H9 (cell line): ENCODE data around the gene NCOR1. TPM values are rescaled to one million over a fixed set of nuclear protein-coding genes. Genes with fewer than 3 reads are reported as not detected.

Source experiments
- DNase-seq: peaks from one replicate; pipeline ENCODE4 v3.0.0-alpha.2; 2017
- H2AFZ ChIP-seq: one replicate; pipeline ENCODE4 v1.6.1; 2013; ENCODE audit warnings: mild to moderate bottlenecking, low read length, control low read depth, moderate library complexity
- H2AK5ac ChIP-seq: 2 replicates; pipeline ENCODE4 v1.6.1; 2013; ENCODE audit warnings: low read length, control low read depth, mixed read lengths; ENCODE audit not compliant: insufficient read length
- H2BK120ac ChIP-seq: one replicate; pipeline ENCODE4 v1.6.1; 2013; ENCODE audit warnings: low read depth, mild to moderate bottlenecking, low read length, control low read depth, inconsistent platforms; ENCODE audit not compliant: poor library complexity, severe bottlenecking
- H2BK12ac ChIP-seq: 2 replicates; pipeline ENCODE4 v1.6.1; 2013; ENCODE audit warnings: low read length, control low read depth, mixed read lengths, low read depth; ENCODE audit not compliant: insufficient read length
- H2BK15ac ChIP-seq: 2 replicates; pipeline ENCODE4 v1.6.1; 2013; ENCODE audit warnings: low read depth, low read length, control low read depth
- H2BK20ac ChIP-seq: one replicate; pipeline ENCODE4 v1.6.1; 2013; ENCODE audit warnings: low read depth, mild to moderate bottlenecking, low read length, control low read depth, inconsistent platforms; ENCODE audit not compliant: poor library complexity, severe bottlenecking
- H2BK5ac ChIP-seq: 2 replicates; pipeline ENCODE4 v1.6.1; 2013; ENCODE audit warnings: low read length, control low read depth, mixed read lengths; ENCODE audit not compliant: insufficient read length
- H3K14ac ChIP-seq: 2 replicates; pipeline ENCODE4 v1.6.1; 2013; ENCODE audit warnings: low read length, control low read depth; ENCODE audit not compliant: insufficient read depth
- H3K18ac ChIP-seq: 2 replicates; pipeline ENCODE4 v1.6.1; 2013; ENCODE audit warnings: low read depth, mild to moderate bottlenecking, mixed read lengths, low read length, control low read depth; ENCODE audit not compliant: insufficient read length
- H3K23ac ChIP-seq: 2 replicates; pipeline ENCODE4 v1.6.1; 2013; ENCODE audit warnings: low read length, control low read depth, mixed read lengths, low read depth; ENCODE audit not compliant: insufficient read length
- H3K23me2 ChIP-seq: 2 replicates; pipeline ENCODE4 v1.6.1; 2013; ENCODE audit warnings: low read depth, mild to moderate bottlenecking, mixed read lengths, low read length, control low read depth; ENCODE audit not compliant: insufficient read length, poor library complexity, severe bottlenecking
- H3K27ac ChIP-seq: 2 replicates; pipeline ENCODE4 v1.5.1; 2013; ENCODE audit warnings: low read length, control low read depth, mixed read lengths, low read depth; ENCODE audit not compliant: insufficient read length
- H3K27me3 ChIP-seq: 2 replicates; pipeline ENCODE4 v1.6.1; 2013; ENCODE audit warnings: low read length, control low read depth, inconsistent platforms; ENCODE audit not compliant: insufficient read depth
- H3K4ac ChIP-seq: 2 replicates; pipeline ENCODE4 v1.6.1; 2013; ENCODE audit warnings: low read depth, mild to moderate bottlenecking, control low read depth, inconsistent platforms, low read length, moderate library complexity
- H3K4me1 ChIP-seq: 2 replicates; pipeline ENCODE4 v1.6.1; 2013; ENCODE audit warnings: low read length, control low read depth, inconsistent platforms; ENCODE audit not compliant: insufficient read depth
- H3K4me2 ChIP-seq: 2 replicates; pipeline ENCODE4 v1.6.1; 2013; ENCODE audit warnings: low read length, control low read depth, mixed read lengths; ENCODE audit not compliant: insufficient read length, insufficient read depth
- H3K56ac ChIP-seq: 2 replicates; pipeline ENCODE4 v1.6.1; 2013; ENCODE audit warnings: low read depth, mild to moderate bottlenecking, mixed read lengths, low read length, control low read depth; ENCODE audit not compliant: insufficient read length
- H3K79me1 ChIP-seq: 2 replicates; pipeline ENCODE4 v1.6.1; 2013; ENCODE audit warnings: low read depth, mild to moderate bottlenecking, moderate library complexity, low read length, control low read depth, inconsistent platforms; ENCODE audit not compliant: insufficient read depth, poor library complexity, severe bottlenecking
- H3K79me2 ChIP-seq: 2 replicates; pipeline ENCODE4 v1.6.1; 2013; ENCODE audit warnings: low read length, control low read depth, inconsistent platforms; ENCODE audit not compliant: insufficient read depth
- H3K9ac ChIP-seq: 2 replicates; pipeline ENCODE4 v1.6.1; 2013; ENCODE audit warnings: low read length, control low read depth, mixed read lengths; ENCODE audit not compliant: insufficient read length; ENCODE audit errors: extremely low read depth
- H3K9me3 ChIP-seq: one replicate; pipeline ENCODE4 v1.6.1; 2013; ENCODE audit warnings: low read depth, low read length, inconsistent platforms; ENCODE audit not compliant: control insufficient read depth
- H3T11ph ChIP-seq: one replicate; pipeline ENCODE4 v1.6.1; 2013; ENCODE audit warnings: mild to moderate bottlenecking, low read length, control low read depth, inconsistent platforms
- H4K20me1 ChIP-seq: one replicate; pipeline ENCODE4 v1.6.1; 2013; ENCODE audit not compliant: control insufficient read depth, insufficient read length, insufficient read depth
- H4K5ac ChIP-seq: 2 replicates; pipeline ENCODE4 v1.6.1; 2013; ENCODE audit warnings: low read depth, mild to moderate bottlenecking, mixed read lengths, low read length, control low read depth; ENCODE audit not compliant: insufficient read length
- H4K8ac ChIP-seq: replicated peaks from 2 replicates; pipeline ENCODE4 v1.6.1; 2013; ENCODE audit warnings: low read length, control low read depth, mixed read lengths, low read depth; ENCODE audit not compliant: insufficient read length
- H4K91ac ChIP-seq: 2 replicates; pipeline ENCODE4 v1.6.1; 2013; ENCODE audit warnings: low read depth, mild to moderate bottlenecking, moderate library complexity, mixed read lengths, low read length, control low read depth; ENCODE audit not compliant: insufficient read length
- H3K27ac Mint-ChIP-seq, 3 experiments: 2 replicates in 2 of 3; 3 replicates in 1 of 3; pipeline ENCODE4 v1.8.0; 2020 to 2021; ENCODE audit warnings: mixed read lengths in 3 of 3, mild to moderate bottlenecking in 1 of 3, moderate library complexity in 1 of 3
- H3K27me3 Mint-ChIP-seq: 2 replicates; pipeline ENCODE4 v1.8.0; 2021; ENCODE audit warnings: low read depth, mild to moderate bottlenecking, moderate library complexity, mixed read lengths
- H3K36me3 Mint-ChIP-seq, 3 experiments: 2 replicates in 2 of 3; 3 replicates in 1 of 3; pipeline ENCODE4 v1.8.0; 2020 to 2021; ENCODE audit warnings: low read depth in 3 of 3, mixed read lengths in 3 of 3; ENCODE audit not compliant: insufficient read depth in 1 of 3
- H3K4me1 Mint-ChIP-seq, 2 experiments: 2 replicates each; pipeline ENCODE4 v1.8.0; 2020; ENCODE audit warnings: mixed read lengths in 2 of 2
- H3K4me3 Mint-ChIP-seq, 2 experiments: 2 replicates in 1 of 2; 3 replicates in 1 of 2; pipeline ENCODE4 v1.8.0; 2020 to 2021; ENCODE audit warnings: mild to moderate bottlenecking in 2 of 2, mixed read lengths in 2 of 2, moderate library complexity in 1 of 2
- H3K9me3 Mint-ChIP-seq, 2 experiments: 2 replicates in 1 of 2; 3 replicates in 1 of 2; pipeline ENCODE4 v1.8.0; 2020; ENCODE audit warnings: mild to moderate bottlenecking in 2 of 2, mixed read lengths in 2 of 2, moderate library complexity in 1 of 2
- CTCF ChIP-seq: fragments of 200-600 bp; sonication (generic); conservative IDR thresholded peaks from 3 replicates; pipeline ENCODE4 v1.8.0; 2021; ENCODE audit warnings: antibody characterized with exemption, mild to moderate bottlenecking
- WGBS: extraction: QIAGEN DNeasy Blood & Tissue Kit; methylation state at CpG from one replicate; pipeline ENCODE4 v1.1.7; 2013; ENCODE audit warnings: missing lambda C conversion rate, low lambda C conversion rate, mixed read lengths; ENCODE audit not compliant: insufficient read length; ENCODE audit errors: extremely low coverage; 5-methylcytosine and 5-hydroxymethylcytosine counted together
- total RNA-seq: library from RNA; stranded (reverse); gene quantifications from 2 replicates; pipeline ENCODE4 v1.2.1, GENCODE V29; 2021

Gene NCOR1
- total RNA-seq, 1 experiment from 2014 or later, result 119 TPM

- no CpG with 5 or more reads among the region's 1 CpG for WGBS
- Mint-ChIP-seq H3K27me3 (no peaks in the 10 kb centered on the region), H3K4me1 (peaks cover 0 to 5% of the 10 kb centered on the region in 2 experiments; a peak in 2 of 4 replicates), H3K36me3 (peaks cover 38 to 88% (median 70%) of the 10 kb centered on the region in 3 experiments), H3K27ac (peak overlapping the region in 1 of 3 experiments; percentile 52; a peak in 3 of 7 replicates), H3K4me3 (no peak overlapping the region), H3K9me3 (no peaks in the 10 kb centered on the region; a peak in 2 of 5 replicates)
- Histone ChIP-seq H4K5ac (no peak overlapping the region), H4K20me1 (peaks cover 2% of the 10 kb centered on the region), H2AK5ac (no peak overlapping the region), H3K79me1 (no peaks in the 10 kb centered on the region), H3K14ac (no peak overlapping the region), H3K27ac (no peak overlapping the region), H3K27me3 (no peaks in the 10 kb centered on the region), H2BK15ac (no peak overlapping the region), H3K23ac (no peak overlapping the region), H2BK120ac (no peak overlapping the region), H3K79me2 (no peaks in the 10 kb centered on the region), H3K23me2 (no peaks in the 10 kb centered on the region), H3K4ac (no peak overlapping the region), H2BK5ac (no peak overlapping the region), H4K91ac (no peak overlapping the region), H3K56ac (no peak overlapping the region), H2AFZ (no peak overlapping the region), H2BK20ac (no peak overlapping the region), H3K4me1 (no peaks in the 10 kb centered on the region), H3K18ac (no peak overlapping the region), H3T11ph (no peak overlapping the region), H3K9ac (no peak overlapping the region), H3K9me3 (no peaks in the 10 kb centered on the region), H4K8ac (no peak overlapping the region), H3K4me2 (no peak overlapping the region), H2BK12ac (no peak overlapping the region)
- no peak for DNase-seq
- TF ChIP-seq CTCF, result no peak
These were observed 190.1 kb downstream of the NCOR1 start for GRCh38 chr17:16025202-16025601.
